H1 (cell line): Measurements from ENCODE around the gene CRYBG1. TPM values are rescaled to one million over a fixed set of nuclear protein-coding genes. Genes with fewer than 3 reads are reported as not detected.

ENCODE experiments used
- CTCF ChIA-PET: fragments of 300-600 bp; sonication (Branson Sonifier 250); formaldehyde crosslinking; loops from one replicate; lab custom pipeline; 2021; ENCODE audit not compliant: partially characterized antibody; lab: Charles Lee
- POLR2A ChIA-PET: fragments of 300-600 bp; sonication (Branson Sonifier 250); formaldehyde crosslinking; loops from one replicate; lab custom pipeline; 2021; ENCODE audit warnings: inconsistent platforms; ENCODE audit not compliant: partially characterized antibody; lab: Charles Lee
- DNase-seq, 2 experiments: peaks; one replicate each; pipeline versions ENCODE4 v3.0.0 to v3.0.0-alpha.2; 2010 to 2022; ENCODE audit warnings: low spot score in 2 of 2, low read depth in 1 of 2, mixed read lengths in 1 of 2
- FAIRE-seq: peaks from 2 replicates; lab custom pipeline; 2011; peaks lifted over from hg19 to GRCh38; lab: Jason Lieb, UNC
- H2AFZ ChIP-seq: 2 replicates; pipeline ENCODE4 v1.8.1; 2012; ENCODE audit warnings: low read length, inconsistent platforms
- H2AK5ac ChIP-seq: 2 replicates; pipeline ENCODE4 v1.6.1; 2013; ENCODE audit warnings: low read depth, low read length
- H2BK120ac ChIP-seq: replicated peaks from 2 replicates; pipeline ENCODE3; 2013; ENCODE audit warnings: low read depth, low read length, inconsistent platforms
- H2BK12ac ChIP-seq: 2 replicates; pipeline ENCODE4 v1.6.1; 2013; ENCODE audit warnings: low read depth, low read length
- H2BK15ac ChIP-seq: 2 replicates; pipeline ENCODE4 v1.6.1; 2013; ENCODE audit warnings: low read length
- H2BK20ac ChIP-seq: 2 replicates; pipeline ENCODE4 v1.6.1; 2013; ENCODE audit warnings: low read length
- H2BK5ac ChIP-seq: 2 replicates; pipeline ENCODE4 v1.6.1; 2013; ENCODE audit warnings: low read depth, low read length
- H3K14ac ChIP-seq: 2 replicates; pipeline ENCODE4 v1.6.1; 2013; ENCODE audit warnings: inconsistent platforms; ENCODE audit not compliant: insufficient read length
- H3K18ac ChIP-seq: 2 replicates; pipeline ENCODE4 v1.6.1; 2013; ENCODE audit warnings: low read length; ENCODE audit errors: extremely low read depth
- H3K23ac ChIP-seq: 2 replicates; pipeline ENCODE4 v1.6.1; 2013; ENCODE audit warnings: inconsistent platforms; ENCODE audit not compliant: insufficient read length
- H3K23me2 ChIP-seq: 2 replicates; pipeline ENCODE4 v1.6.1; 2013; ENCODE audit warnings: low read depth, low read length
- H3K27ac ChIP-seq: 2 replicates; pipeline ENCODE4 v1.6.1; 2011; ENCODE audit warnings: low read depth, low read length, inconsistent platforms
- H3K27me3 ChIP-seq, 4 experiments: replicated peaks in 1 of 4; 1 replicate in 1 of 4; 2 replicates in 3 of 4; pipeline versions ENCODE4 v1.6.1 to v1.8.1; 2011 to 2013; ENCODE audit warnings: low read length in 3 of 4, mild to moderate bottlenecking in 3 of 4, inconsistent platforms in 2 of 4, mixed read lengths in 2 of 4, moderate library complexity in 1 of 4; ENCODE audit not compliant: control insufficient read depth in 3 of 4, insufficient read depth in 3 of 4; ENCODE audit errors: extremely low read depth in 1 of 4
- H3K36me3 ChIP-seq, 4 experiments: 2 replicates each; pipeline versions ENCODE4 v1.6.1 to v1.8.1; 2011 to 2013; ENCODE audit warnings: mild to moderate bottlenecking in 4 of 4, low read length in 3 of 4, moderate library complexity in 2 of 4, control low read depth in 1 of 4, inconsistent platforms in 1 of 4; ENCODE audit not compliant: insufficient read depth in 4 of 4, control insufficient read depth in 2 of 4
- H3K4ac ChIP-seq: replicated peaks from 2 replicates; pipeline ENCODE3; 2013; ENCODE audit warnings: low read length, low read depth, mixed read lengths, inconsistent platforms; ENCODE audit not compliant: insufficient read length
- H3K4me1 ChIP-seq, 4 experiments: replicated peaks in 1 of 4; 1 replicate in 1 of 4; 2 replicates in 3 of 4; pipeline versions ENCODE4 v1.6.1 to v1.8.1; 2011 to 2013; ENCODE audit warnings: low read length in 3 of 4, inconsistent platforms in 2 of 4, mixed read lengths in 1 of 4; ENCODE audit not compliant: insufficient read depth in 4 of 4, control insufficient read depth in 3 of 4
- H3K4me2 ChIP-seq, 2 experiments: 2 replicates each; pipeline versions ENCODE4 v1.6.1 to v1.8.1; 2011 to 2013; ENCODE audit warnings: low read depth in 2 of 2, low read length in 2 of 2, control low read depth in 1 of 2, inconsistent platforms in 1 of 2, mild to moderate bottlenecking in 1 of 2; ENCODE audit not compliant: insufficient read depth in 1 of 2
- H3K4me3 ChIP-seq, 4 experiments: fragments of 200-600, 300-600 bp in 1 of 4; sonication (generic), shearing (Covaris generic), sonication (Bioruptor Twin) in 1 of 4; 2 replicates each; pipeline versions ENCODE4 v1.5.1 to v1.8.1; 2011 to 2016; ENCODE audit warnings: low read length in 4 of 4, low read depth in 3 of 4, control low read depth in 2 of 4, inconsistent platforms in 2 of 4, mild to moderate bottlenecking in 2 of 4, mixed read lengths in 1 of 4, moderate library complexity in 1 of 4; ENCODE audit not compliant: insufficient read depth in 2 of 4; ENCODE audit errors: extremely low read depth in 1 of 4
- H3K56ac ChIP-seq: replicated peaks from 2 replicates; pipeline ENCODE3; 2013; ENCODE audit warnings: low read depth, mild to moderate bottlenecking, mixed read lengths, low read length, inconsistent platforms; ENCODE audit not compliant: insufficient read length
- H3K79me1 ChIP-seq: 2 replicates; pipeline ENCODE4 v1.6.1; 2013; ENCODE audit warnings: low read depth, low read length, control low read depth
- H3K79me2 ChIP-seq, 2 experiments: 2 replicates each; pipeline versions ENCODE4 v1.6.1 to v1.8.1; 2012 to 2013; ENCODE audit warnings: low read length in 2 of 2, mild to moderate bottlenecking in 2 of 2, inconsistent platforms in 1 of 2; ENCODE audit not compliant: insufficient read depth in 2 of 2, control insufficient read depth in 1 of 2
- H3K9ac ChIP-seq, 4 experiments: replicated peaks in 1 of 4; 1 replicate in 1 of 4; 2 replicates in 3 of 4; pipeline versions ENCODE4 v1.6.1 to v1.8.1; 2011 to 2013; ENCODE audit warnings: low read depth in 3 of 4, low read length in 3 of 4, control low read depth in 2 of 4, mild to moderate bottlenecking in 2 of 4, moderate library complexity in 2 of 4, inconsistent platforms in 1 of 4; ENCODE audit errors: extremely low read depth in 1 of 4
- H3K9me3 ChIP-seq, 2 experiments: 2 replicates each; pipeline versions ENCODE4 v1.6.1 to v1.8.1; 2012 to 2013; ENCODE audit warnings: mild to moderate bottlenecking in 2 of 2, moderate library complexity in 2 of 2, control low read depth in 1 of 2, inconsistent platforms in 1 of 2, low read depth in 1 of 2, low read length in 1 of 2, mixed read lengths in 1 of 2; ENCODE audit not compliant: insufficient read depth in 2 of 2
- H4K20me1 ChIP-seq, 2 experiments: replicated peaks in 1 of 2; 2 replicates each; pipeline versions ENCODE3 to v1.8.1; 2011 to 2013; ENCODE audit warnings: inconsistent platforms in 2 of 2, low read length in 2 of 2, mild to moderate bottlenecking in 1 of 2; ENCODE audit not compliant: insufficient read depth in 2 of 2, control insufficient read depth in 1 of 2
- H4K5ac ChIP-seq: 2 replicates; pipeline ENCODE4 v1.6.1; 2013; ENCODE audit warnings: low read length, low read depth, mixed read lengths, inconsistent platforms; ENCODE audit not compliant: insufficient read length
- H4K8ac ChIP-seq: 2 replicates; pipeline ENCODE4 v1.8.0; 2013; ENCODE audit warnings: mild to moderate bottlenecking, moderate library complexity, low read length, inconsistent platforms; ENCODE audit not compliant: insufficient read depth; ENCODE audit errors: extremely low read depth
- H4K91ac ChIP-seq: replicated peaks from 2 replicates; pipeline ENCODE3; 2013; ENCODE audit warnings: low read length, mixed read lengths, inconsistent platforms; ENCODE audit not compliant: insufficient read length
- ATF3 ChIP-seq: IDR thresholded peaks from 2 replicates; pipeline ENCODE4 v1.6.1; 2011; ENCODE audit warnings: low read depth, mild to moderate bottlenecking, low read length; ENCODE audit not compliant: insufficient read depth
- KDM1A ChIP-seq: fragments of 200-600, 300-600 bp; sonication (generic); IDR thresholded peaks from 2 replicates; pipeline ENCODE4 v1.7.1; 2016; ENCODE audit warnings: mild to moderate bottlenecking, low read length, borderline replicate concordance
- KDM5A ChIP-seq: fragments of 200-600 bp; IDR thresholded peaks from 2 replicates; pipeline ENCODE4 v1.7.1; 2012; ENCODE audit warnings: mild to moderate bottlenecking, low read length, inconsistent platforms, mixed read lengths
- MAX ChIP-seq: IDR thresholded peaks from 2 replicates; pipeline ENCODE4 v1.6.1; 2012; ENCODE audit warnings: inconsistent platforms
- NANOG ChIP-seq: IDR thresholded peaks from 2 replicates; pipeline ENCODE4 v1.6.1; 2011; ENCODE audit warnings: low read length, low read depth, mild to moderate bottlenecking, inconsistent platforms; ENCODE audit not compliant: insufficient read depth, poor library complexity, severe bottlenecking
- SAP30 ChIP-seq: fragments of 300-600 bp; sonication (generic); IDR thresholded peaks from 2 replicates; pipeline ENCODE4 v1.7.1; 2012; ENCODE audit warnings: low read length, moderate library complexity, mild to moderate bottlenecking, inconsistent platforms; ENCODE audit not compliant: insufficient read depth, insufficient replicate concordance
- SP4 ChIP-seq: IDR thresholded peaks from 2 replicates; pipeline ENCODE4 v1.6.1; 2012; ENCODE audit warnings: low read length, inconsistent platforms
- TAF1 ChIP-seq: IDR thresholded peaks from 2 replicates; pipeline ENCODE4 v1.6.1; 2011; ENCODE audit warnings: mild to moderate bottlenecking, low read depth, low read length
- WGBS, 2 experiments: shearing (Covaris generic) in 1 of 2; methylation state at CpG; one replicate each; pipeline versions ENCODE4 v1.1.6 to v1.1.7; 2013 to 2015; ENCODE audit warnings: low lambda C conversion rate in 2 of 2, mixed read lengths in 2 of 2, inconsistent platforms in 1 of 2, low coverage in 1 of 2, missing lambda C conversion rate in 1 of 2; ENCODE audit not compliant: insufficient replicate concordance in 2 of 2, insufficient coverage in 1 of 2, insufficient read length in 1 of 2; ENCODE audit errors: extremely low coverage in 1 of 2, missing lambda C conversion rate in 1 of 2; 5-methylcytosine and 5-hydroxymethylcytosine counted together
- polyA plus RNA-seq, 7 experiments: library from polyadenylated mRNA; depleted of rRNA in 3 of 7; stranded (reverse) in 5 of 7; unstranded in 2 of 7; fragments of >200 nt in 5 of 7; fragments of 200-250 nt in 2 of 7; gene quantifications; 1 replicate in 5 of 7; 2 replicates in 1 of 7; 4 replicates in 1 of 7; pipeline versions ENCODE4 v1.2.1 to v1.2.3, GENCODE V29; 2011 to 2013; ENCODE audit warnings: missing spikeins in 2 of 7, mixed read lengths in 2 of 7
- total RNA-seq: library from RNA; stranded (reverse); fragmentation: NEBNext Ultra II Directional; extraction: Animal tissue kit (Norgen Biotek cat#: 25700); gene quantifications from 2 replicates; pipeline ENCODE4 v1.2.1, GENCODE V29; 2021
- TF ChIP-seq, protein P1 (sequence below): IDR thresholded peaks from 2 replicates; pipeline ENCODE4 v1.6.1; 2011; ENCODE audit warnings: low read length, improper control_type of control experiment
- TF ChIP-seq, protein P2 (sequence below): IDR thresholded peaks from 2 replicates; pipeline ENCODE4 v1.6.1; 2012; ENCODE audit warnings: low read length, inconsistent platforms

CRYBG1 gene
- total and polyA plus RNA-seq, 2 of the 8 experiments (the other 6 are each of a cell fraction or from before 2014, with no cell fraction given): 2.2 to 11.6 TPM

GRCh38 chr6:106508277-106508676, 147.8 kb downstream of the CRYBG1 start:
- CTCF ChIA-PET: interaction anchor here (0.7 to 5.1 kb wide), 5 partner anchors 17 to 87 kb away, joined by 3 to 29 read pairs (median 4); no protein-coding TSS in a partner anchor
- DNase-seq (no peak), FAIRE-seq (no peak)
- H2BK12ac ChIP-seq: no peak overlapping the region
- H2BK5ac ChIP-seq: no peak overlapping the region
- no peaks in the 10 kb centered on the region for H3K79me2 ChIP-seq
- H3K4me3 ChIP-seq: no peak overlapping the region
- no peaks in the 10 kb centered on the region for H3K79me1 ChIP-seq
- WGBS, 2 experiments: 85% methylated on average over 2 of the region's 2 CpGs; no CpG with 5 or more reads in 1 of the 2 experiments
- H3K18ac ChIP-seq: no peak overlapping the region
- H2BK120ac ChIP-seq: no peak overlapping the region
- no peak overlapping the region for H4K8ac ChIP-seq
- H3K14ac ChIP-seq: no peak overlapping the region
- no peak overlapping the region for H3K23ac ChIP-seq
- H4K5ac ChIP-seq: no peak overlapping the region
- peaks cover 0 to 11% (median 3%) of the 10 kb centered on the region in 4 experiments; a peak in 6 of 7 replicates for H3K4me1 ChIP-seq
- no peak overlapping the region for H3K4me2 ChIP-seq
- H3K4ac ChIP-seq: no peak overlapping the region
- no peak overlapping the region for H3K56ac ChIP-seq
- H3K27ac ChIP-seq: no peak overlapping the region
- H3K27me3 ChIP-seq: peaks cover 23 to 53% (median 50%) of the 10 kb centered on the region in 4 experiments
- no peak overlapping the region for H2BK20ac ChIP-seq
- H3K9me3 ChIP-seq: no peaks in the 10 kb centered on the region
- no peaks in the 10 kb centered on the region for H4K20me1 ChIP-seq
- no peak overlapping the region for H3K9ac ChIP-seq
- POLR2A ChIA-PET: no interaction called here
- H2AK5ac ChIP-seq: no peak overlapping the region
- no peak overlapping the region for H4K91ac ChIP-seq
- H3K23me2 ChIP-seq: peaks cover 19% of the 10 kb centered on the region
- no peak overlapping the region for H2AFZ ChIP-seq
- H2BK15ac ChIP-seq: no peak overlapping the region
- no peaks in the 10 kb centered on the region for H3K36me3 ChIP-seq
- TF ChIP-seq KDM1A (no peak), NANOG (no peak), SP4 (no peak), ATF3 (no peak), TAF1 (no peak), SAP30 (no peak), KDM5A (no peak), MAX (no peak)
- TF ChIP-seq, protein P1, sequence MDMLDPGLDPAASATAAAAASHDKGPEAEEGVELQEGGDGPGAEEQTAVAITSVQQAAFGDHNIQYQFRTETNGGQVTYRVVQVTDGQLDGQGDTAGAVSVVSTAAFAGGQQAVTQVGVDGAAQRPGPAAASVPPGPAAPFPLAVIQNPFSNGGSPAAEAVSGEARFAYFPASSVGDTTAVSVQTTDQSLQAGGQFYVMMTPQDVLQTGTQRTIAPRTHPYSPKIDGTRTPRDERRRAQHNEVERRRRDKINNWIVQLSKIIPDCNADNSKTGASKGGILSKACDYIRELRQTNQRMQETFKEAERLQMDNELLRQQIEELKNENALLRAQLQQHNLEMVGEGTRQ: no peak
- TF ChIP-seq, protein P2, sequence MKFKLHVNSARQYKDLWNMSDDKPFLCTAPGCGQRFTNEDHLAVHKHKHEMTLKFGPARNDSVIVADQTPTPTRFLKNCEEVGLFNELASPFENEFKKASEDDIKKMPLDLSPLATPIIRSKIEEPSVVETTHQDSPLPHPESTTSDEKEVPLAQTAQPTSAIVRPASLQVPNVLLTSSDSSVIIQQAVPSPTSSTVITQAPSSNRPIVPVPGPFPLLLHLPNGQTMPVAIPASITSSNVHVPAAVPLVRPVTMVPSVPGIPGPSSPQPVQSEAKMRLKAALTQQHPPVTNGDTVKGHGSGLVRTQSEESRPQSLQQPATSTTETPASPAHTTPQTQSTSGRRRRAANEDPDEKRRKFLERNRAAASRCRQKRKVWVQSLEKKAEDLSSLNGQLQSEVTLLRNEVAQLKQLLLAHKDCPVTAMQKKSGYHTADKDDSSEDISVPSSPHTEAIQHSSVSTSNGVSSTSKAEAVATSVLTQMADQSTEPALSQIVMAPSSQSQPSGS: no peak
